Measurements from ENCODE around the gene INSR. TPM values are rescaled to one million over a fixed set of nuclear protein-coding genes. Genes with fewer than 3 reads are reported as not detected.

The INSR gene
- total RNA-seq, 1 donor from 2014 or later: 3.2 TPM

DNA sequence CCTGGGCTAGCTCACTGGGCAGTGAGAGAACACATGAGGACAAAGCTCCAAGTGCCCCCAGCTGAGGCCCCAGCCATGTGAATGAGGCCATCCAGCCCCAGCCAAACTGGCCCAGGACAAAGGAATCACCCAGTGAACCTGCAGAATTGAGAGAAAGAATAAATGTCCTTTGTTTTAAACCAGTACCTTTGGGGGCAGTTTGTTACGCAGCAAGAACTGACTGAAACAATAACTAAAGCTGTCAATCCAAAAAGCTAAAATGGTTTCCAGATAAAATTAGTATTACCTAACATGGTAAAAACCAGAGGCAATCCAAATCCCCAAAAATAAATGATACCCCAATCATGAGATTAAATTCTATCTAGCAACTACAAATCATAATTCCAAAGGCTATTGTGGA, 155.1 kb downstream of the INSR start:
- TF ChIP-seq, protein P1, sequence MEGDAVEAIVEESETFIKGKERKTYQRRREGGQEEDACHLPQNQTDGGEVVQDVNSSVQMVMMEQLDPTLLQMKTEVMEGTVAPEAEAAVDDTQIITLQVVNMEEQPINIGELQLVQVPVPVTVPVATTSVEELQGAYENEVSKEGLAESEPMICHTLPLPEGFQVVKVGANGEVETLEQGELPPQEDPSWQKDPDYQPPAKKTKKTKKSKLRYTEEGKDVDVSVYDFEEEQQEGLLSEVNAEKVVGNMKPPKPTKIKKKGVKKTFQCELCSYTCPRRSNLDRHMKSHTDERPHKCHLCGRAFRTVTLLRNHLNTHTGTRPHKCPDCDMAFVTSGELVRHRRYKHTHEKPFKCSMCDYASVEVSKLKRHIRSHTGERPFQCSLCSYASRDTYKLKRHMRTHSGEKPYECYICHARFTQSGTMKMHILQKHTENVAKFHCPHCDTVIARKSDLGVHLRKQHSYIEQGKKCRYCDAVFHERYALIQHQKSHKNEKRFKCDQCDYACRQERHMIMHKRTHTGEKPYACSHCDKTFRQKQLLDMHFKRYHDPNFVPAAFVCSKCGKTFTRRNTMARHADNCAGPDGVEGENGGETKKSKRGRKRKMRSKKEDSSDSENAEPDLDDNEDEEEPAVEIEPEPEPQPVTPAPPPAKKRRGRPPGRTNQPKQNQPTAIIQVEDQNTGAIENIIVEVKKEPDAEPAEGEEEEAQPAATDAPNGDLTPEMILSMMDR (IDR thresholded peaks at IDR 0.05): no peak
- no peaks in the 10 kb centered on the region for H3K9me3 Mint-ChIP-seq
- no peak overlapping the region for H3K4me3 Mint-ChIP-seq
- no peak for ATAC-seq (ENCODE audit: low read depth)
- H3K27ac Mint-ChIP-seq: no peak overlapping the region
- H3K27me3 Mint-ChIP-seq: no peaks in the 10 kb centered on the region
- DNase-seq: no peak
- intact Hi-C loops (cut with micrococcal nuclease): no loop called here
- no peaks in the 10 kb centered on the region for H3K4me1 Mint-ChIP-seq
- CTCF ChIA-PET: no interaction called here
- no peaks in the 10 kb centered on the region for H3K36me3 Mint-ChIP-seq (ENCODE audit: low read depth)
- POLR2A ChIA-PET: no interaction called here

DNA sequence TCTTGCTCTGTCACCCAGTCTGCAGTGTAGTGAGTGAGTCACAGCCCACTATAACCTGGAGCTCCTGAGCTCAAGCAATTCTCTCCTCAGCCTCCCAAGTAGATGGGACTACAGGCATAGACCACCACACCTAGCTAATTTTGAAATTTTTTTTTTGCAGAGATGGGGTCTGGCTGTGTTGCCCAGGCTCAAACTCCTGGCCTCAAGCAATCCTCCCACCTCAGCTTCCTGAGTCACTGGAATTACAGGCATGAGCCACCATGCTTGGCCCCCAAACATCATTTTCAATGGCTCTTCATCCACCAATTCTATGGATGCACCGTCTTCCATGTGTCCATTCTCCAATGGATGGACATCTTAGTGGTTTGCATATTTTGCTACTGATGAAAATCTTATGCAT, 155.8 kb downstream of the INSR start:
- Mint-ChIP-seq H3K9me3 (no peaks in the 10 kb centered on the region), H3K4me3 (no peak overlapping the region), H3K36me3 (ENCODE audit: low read depth) (no peaks in the 10 kb centered on the region), H3K4me1 (no peaks in the 10 kb centered on the region), H3K27me3 (no peaks in the 10 kb centered on the region), H3K27ac (no peak overlapping the region)
- ChIA-PET CTCF (no interaction called here), POLR2A (no interaction called here)
- TF ChIP-seq, protein P1 (IDR thresholded peaks at IDR 0.05): no peak
- DNase-seq (no peak), ATAC-seq (ENCODE audit: low read depth) (no peak)
- intact Hi-C loops (cut with micrococcal nuclease): no loop called here

DNA sequence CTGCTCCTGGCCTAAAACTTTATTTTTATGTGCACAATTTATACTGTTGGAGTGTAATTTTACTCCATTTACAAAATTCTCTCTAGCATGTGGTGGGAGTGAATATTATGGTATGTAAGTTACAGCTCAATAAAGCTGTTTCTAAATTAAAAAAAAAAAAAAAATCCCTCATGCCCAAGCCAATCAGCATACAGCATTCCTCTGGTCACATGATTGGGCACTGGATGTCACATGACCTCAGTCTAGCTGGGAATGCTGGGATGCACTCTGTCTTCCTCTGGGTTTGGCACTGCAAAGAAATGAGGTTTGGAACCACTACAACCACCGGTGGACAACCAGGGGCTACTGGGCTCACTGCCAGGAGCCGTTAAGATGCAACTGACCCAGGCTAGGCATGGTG, 157.1 kb downstream of the INSR start:
- no peak overlapping the region for H3K27ac Mint-ChIP-seq
- H3K9me3 Mint-ChIP-seq: no peaks in the 10 kb centered on the region
- no peak for ATAC-seq (ENCODE audit: low read depth)
- no peaks in the 10 kb centered on the region for H3K4me1 Mint-ChIP-seq
- CTCF ChIA-PET: no interaction called here
- POLR2A ChIA-PET: no interaction called here
- no peak overlapping the region for H3K4me3 Mint-ChIP-seq
- H3K27me3 Mint-ChIP-seq: peaks cover under 1% of the 10 kb centered on the region
- TF ChIP-seq, protein P1 (IDR thresholded peaks at IDR 0.05): no peak
- H3K36me3 Mint-ChIP-seq (ENCODE audit: low read depth): no peaks in the 10 kb centered on the region
- DNase-seq: no peak
- intact Hi-C loops (cut with micrococcal nuclease): no loop called here

DNA sequence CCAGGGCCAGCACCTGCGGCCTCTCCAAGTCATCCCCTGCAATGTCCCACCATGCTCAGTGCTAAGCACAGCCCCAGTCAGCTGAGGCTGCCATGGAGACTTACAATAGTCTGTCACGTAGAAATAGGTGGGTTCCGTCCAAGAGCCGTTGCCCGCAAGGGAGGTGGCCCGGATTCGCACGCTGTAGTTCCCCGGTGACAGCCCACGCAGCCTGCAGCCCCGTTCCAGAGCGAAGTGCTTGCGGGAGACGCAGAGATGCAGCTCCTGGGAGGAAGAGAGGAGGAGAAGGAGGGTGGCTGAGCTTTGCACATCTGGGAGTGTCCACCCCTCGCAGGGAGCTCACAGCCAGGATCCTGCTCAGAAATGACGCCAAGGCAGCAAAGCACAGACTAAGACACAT, 162.2 kb downstream of the INSR start:
- Mint-ChIP-seq H3K4me3 (no peak overlapping the region), H3K27me3 (peaks cover 2% of the 10 kb centered on the region), H3K9me3 (peaks cover 2% of the 10 kb centered on the region), H3K4me1 (no peaks in the 10 kb centered on the region), H3K36me3 (ENCODE audit: low read depth) (no peaks in the 10 kb centered on the region), H3K27ac (no peak overlapping the region)
- CTCF ChIA-PET: no interaction called here
- DNase-seq: no peak
- ATAC-seq (ENCODE audit: low read depth): no peak
- intact Hi-C loops (cut with micrococcal nuclease): no loop called here
- TF ChIP-seq, protein P1 (IDR thresholded peaks at IDR 0.05): no peak
- POLR2A ChIA-PET: no interaction called here

DNA sequence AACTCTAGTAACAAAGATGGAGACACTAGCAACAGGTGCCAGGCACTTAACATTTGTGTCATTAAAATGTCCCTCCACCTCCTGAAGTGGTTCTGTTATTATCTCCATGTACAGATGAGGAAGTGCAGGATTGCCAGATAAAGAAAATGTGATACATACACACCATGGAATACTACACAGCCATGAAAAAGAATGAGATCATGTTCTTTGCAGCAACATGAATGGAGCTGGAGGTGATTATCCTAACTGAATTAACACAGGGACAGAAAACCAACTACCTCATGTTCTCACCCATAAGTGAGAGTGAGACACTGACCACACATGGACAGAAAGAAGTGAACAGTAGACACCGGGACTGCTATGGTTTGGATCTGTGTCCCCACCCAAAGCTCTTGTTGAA, 164.2 kb downstream of the INSR start:
- DNase-seq (no peak), ATAC-seq (ENCODE audit: low read depth) (no peak)
- peaks cover 2% of the 10 kb centered on the region for H3K27me3 Mint-ChIP-seq
- TF ChIP-seq, protein P1 (IDR thresholded peaks at IDR 0.05): no peak
- ChIA-PET CTCF (no interaction called here), POLR2A (no interaction called here)
- no peaks in the 10 kb centered on the region for H3K4me1 Mint-ChIP-seq
- no peak overlapping the region for H3K27ac Mint-ChIP-seq
- intact Hi-C loops (cut with micrococcal nuclease): no loop called here
- no peak overlapping the region for H3K4me3 Mint-ChIP-seq
- H3K36me3 Mint-ChIP-seq (ENCODE audit: low read depth): no peaks in the 10 kb centered on the region
- peaks cover 7% of the 10 kb centered on the region for H3K9me3 Mint-ChIP-seq

Measured in activated B cell treated with CpG ODN at 0.5 μM for 24 hours (primary cell).